Stomach (tissue), 4 donors: ENCODE data around the gene NUAK1.
A peak's percentile ranks its signal among the peaks of the same experiment; 100 is the strongest.

Experiments
- EP300 ChIP-seq: sonication (generic); formaldehyde crosslinking; IDR thresholded peaks from one replicate; pipeline ENCODE4 v1.6.1; 2017; ENCODE audit warnings: antibody characterized with exemption
- POLR2A ChIP-seq, 4 donors: fragments of 450-650 bp; IDR thresholded peaks; one replicate each; pipeline ENCODE4 v1.6.1; 2016; ENCODE audit warnings: antibody characterized with exemption in 4 of 4, control low read depth in 2 of 4, mild to moderate bottlenecking in 1 of 4, moderate library complexity in 1 of 4
- POLR2AphosphoS5 ChIP-seq, 3 donors: sonication (generic); formaldehyde crosslinking; IDR thresholded peaks; one replicate each; pipeline ENCODE4 v1.6.1; 2016; ENCODE audit warnings: antibody characterized with exemption in 3 of 3
- TF ChIP-seq, protein P1 (sequence below), 7 experiments: fragments of 450-650 bp in 4 of 7; fragments of 200-600 bp in 3 of 7; sonication (generic) in 3 of 7; IDR thresholded peaks; one replicate each; pipeline ENCODE4 v1.5.1; 2016 to 2019; ENCODE audit warnings: antibody characterized with exemption in 7 of 7, control low read depth in 2 of 7, mild to moderate bottlenecking in 1 of 7

DNA sequence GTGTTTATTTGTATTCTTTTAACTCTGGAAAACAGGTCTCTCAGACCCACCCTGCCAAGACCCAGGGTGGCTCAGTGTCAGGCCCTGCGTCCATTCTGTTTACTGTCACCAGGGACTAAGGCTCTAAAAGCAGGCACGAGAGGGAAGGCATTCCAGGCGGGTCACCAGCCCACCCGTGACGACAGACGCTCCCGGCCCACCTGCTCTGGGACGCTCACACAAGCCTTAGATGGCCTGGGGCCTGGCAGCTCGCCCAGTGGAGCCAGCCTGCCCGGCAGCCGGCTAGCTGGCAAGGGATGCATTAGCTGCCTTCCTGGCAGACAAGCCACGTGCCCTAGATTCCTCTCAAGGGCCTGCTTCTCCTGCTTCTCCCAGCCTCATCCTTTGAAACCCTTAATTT lies 9.2 kb upstream of the NUAK1 start:
- TF ChIP-seq POLR2A (IDR thresholded peaks at IDR 0.05) (no peak), EP300 (no peak), POLR2AphosphoS5 (IDR thresholded peaks at IDR 0.05) (peak in 2 of 3 donors; percentile 35 to 58)
- TF ChIP-seq, protein P1, sequence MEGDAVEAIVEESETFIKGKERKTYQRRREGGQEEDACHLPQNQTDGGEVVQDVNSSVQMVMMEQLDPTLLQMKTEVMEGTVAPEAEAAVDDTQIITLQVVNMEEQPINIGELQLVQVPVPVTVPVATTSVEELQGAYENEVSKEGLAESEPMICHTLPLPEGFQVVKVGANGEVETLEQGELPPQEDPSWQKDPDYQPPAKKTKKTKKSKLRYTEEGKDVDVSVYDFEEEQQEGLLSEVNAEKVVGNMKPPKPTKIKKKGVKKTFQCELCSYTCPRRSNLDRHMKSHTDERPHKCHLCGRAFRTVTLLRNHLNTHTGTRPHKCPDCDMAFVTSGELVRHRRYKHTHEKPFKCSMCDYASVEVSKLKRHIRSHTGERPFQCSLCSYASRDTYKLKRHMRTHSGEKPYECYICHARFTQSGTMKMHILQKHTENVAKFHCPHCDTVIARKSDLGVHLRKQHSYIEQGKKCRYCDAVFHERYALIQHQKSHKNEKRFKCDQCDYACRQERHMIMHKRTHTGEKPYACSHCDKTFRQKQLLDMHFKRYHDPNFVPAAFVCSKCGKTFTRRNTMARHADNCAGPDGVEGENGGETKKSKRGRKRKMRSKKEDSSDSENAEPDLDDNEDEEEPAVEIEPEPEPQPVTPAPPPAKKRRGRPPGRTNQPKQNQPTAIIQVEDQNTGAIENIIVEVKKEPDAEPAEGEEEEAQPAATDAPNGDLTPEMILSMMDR (IDR thresholded peaks at IDR 0.05) = no peak
